Effector memory CD8-positive, alpha-beta T cell (primary cell): Measurements from ENCODE around the gene SUGCT.

Source experiments
- ATAC-seq: fragments of 150-1000 bp; cut with Tn5 transposase; replicated peaks from 2 replicates; pipeline ENCODE4 v1.10.0; 2021; ENCODE audit warnings: mild to moderate bottlenecking, moderate library complexity
- DNase-seq, 3 experiments: peaks; one replicate each; pipeline ENCODE4 v3.0.0; 2021
- H3K27ac Mint-ChIP-seq, 2 donors: one replicate each; pipeline ENCODE4 v1.8.0; 2022; ENCODE audit warnings: mild to moderate bottlenecking in 2 of 2, mixed read lengths in 2 of 2, moderate library complexity in 2 of 2
- H3K27me3 Mint-ChIP-seq, 2 donors: one replicate each; pipeline ENCODE4 v1.8.0; 2022; ENCODE audit warnings: mixed read lengths in 2 of 2
- H3K36me3 Mint-ChIP-seq: one replicate; pipeline ENCODE4 v1.8.0; 2022; ENCODE audit warnings: mild to moderate bottlenecking, moderate library complexity, mixed read lengths; ENCODE audit not compliant: insufficient read depth
- H3K4me1 Mint-ChIP-seq, 2 donors: one replicate each; pipeline ENCODE4 v1.8.0; 2022; ENCODE audit warnings: low read depth in 2 of 2, mixed read lengths in 2 of 2
- H3K4me3 Mint-ChIP-seq, 2 donors: one replicate each; pipeline ENCODE4 v1.8.0; 2022; ENCODE audit warnings: mild to moderate bottlenecking in 2 of 2, mixed read lengths in 2 of 2, moderate library complexity in 2 of 2
- H3K9me3 Mint-ChIP-seq, 2 donors: one replicate each; pipeline ENCODE4 v1.8.0; 2022; ENCODE audit warnings: mixed read lengths in 2 of 2

Gene SUGCT

GRCh38 chr7:40348126-40348728, 213.4 kb downstream of the SUGCT start:
- Mint-ChIP-seq H3K36me3 (no peaks in the 10 kb centered on the region), H3K9me3 (peaks cover 0 to 7% of the 10 kb centered on the region in 2 donors), H3K27ac (no peak overlapping the region), H3K4me3 (no peak overlapping the region), H3K27me3 (no peaks in the 10 kb centered on the region), H3K4me1 (no peaks in the 10 kb centered on the region)
- DNase-seq (no peak), ATAC-seq (no peak)

GRCh38 chr7:40350100-40350499, 215.3 kb downstream of the SUGCT start:
- Mint-ChIP-seq H3K36me3 (no peaks in the 10 kb centered on the region), H3K27me3 (no peaks in the 10 kb centered on the region), H3K4me3 (no peak overlapping the region), H3K4me1 (no peaks in the 10 kb centered on the region), H3K9me3 (peaks cover 0 to 7% of the 10 kb centered on the region in 2 donors), H3K27ac (no peak overlapping the region)
- no peak for ATAC-seq
- no peak for DNase-seq

GRCh38 chr7:40354711-40355110, 219.9 kb downstream of the SUGCT start:
- no peaks in the 10 kb centered on the region for H3K27me3 Mint-ChIP-seq
- no peak overlapping the region for H3K27ac Mint-ChIP-seq
- no peaks in the 10 kb centered on the region for H3K4me1 Mint-ChIP-seq
- no peak overlapping the region for H3K4me3 Mint-ChIP-seq
- H3K36me3 Mint-ChIP-seq, result no peaks in the 10 kb centered on the region
- peaks cover 0 to 7% of the 10 kb centered on the region in 2 donors for H3K9me3 Mint-ChIP-seq
- ATAC-seq, result no peak
- DNase-seq, result no peak

GRCh38 chr7:40356312-40356711, 221.5 kb downstream of the SUGCT start:
- Mint-ChIP-seq H3K27me3 (no peaks in the 10 kb centered on the region), H3K9me3 (peaks cover 0 to 18% of the 10 kb centered on the region in 2 donors), H3K4me3 (no peak overlapping the region), H3K36me3 (no peaks in the 10 kb centered on the region), H3K4me1 (no peaks in the 10 kb centered on the region), H3K27ac (no peak overlapping the region)
- no peak for ATAC-seq
- no peak for DNase-seq

GRCh38 chr7:40356871-40357709, 222.3 kb downstream of the SUGCT start:
- no peak for DNase-seq
- Mint-ChIP-seq H3K4me3 (no peak overlapping the region), H3K9me3 (peaks cover 0 to 18% of the 10 kb centered on the region in 2 donors), H3K27ac (no peak overlapping the region), H3K36me3 (no peaks in the 10 kb centered on the region), H3K4me1 (no peaks in the 10 kb centered on the region), H3K27me3 (no peaks in the 10 kb centered on the region)
- no peak for ATAC-seq

GRCh38 chr7:40369641-40370277, 235.0 kb downstream of the SUGCT start:
- DNase-seq, result no peak
- Mint-ChIP-seq H3K27me3 (no peaks in the 10 kb centered on the region), H3K4me3 (no peak overlapping the region), H3K9me3 (peaks cover 12 to 20% of the 10 kb centered on the region in 2 donors), H3K27ac (no peak overlapping the region), H3K4me1 (no peaks in the 10 kb centered on the region), H3K36me3 (no peaks in the 10 kb centered on the region)
- ATAC-seq, result no peak

- H3K27ac Mint-ChIP-seq, result no peak overlapping the region
- no peaks in the 10 kb centered on the region for H3K4me1 Mint-ChIP-seq
These were observed 237.1 kb downstream of the SUGCT start for GRCh38 chr7:40371806-40372440.

GRCh38 chr7:40374575-40374974, 239.8 kb downstream of the SUGCT start:
- Mint-ChIP-seq H3K9me3 (peaks cover 9 to 24% of the 10 kb centered on the region in 2 donors), H3K4me3 (no peak overlapping the region)

More at GRCh38 chr7:40371806-40372440, 237.1 kb downstream of the SUGCT start:
- no peak overlapping the region for H3K4me3 Mint-ChIP-seq
- no peaks in the 10 kb centered on the region for H3K27me3 Mint-ChIP-seq
- no peaks in the 10 kb centered on the region for H3K36me3 Mint-ChIP-seq
- H3K9me3 Mint-ChIP-seq, result peaks cover 16 to 25% of the 10 kb centered on the region in 2 donors
- no peak for DNase-seq
- ATAC-seq, result no peak

GRCh38 chr7:40380111-40380510, 245.3 kb downstream of the SUGCT start:
- Mint-ChIP-seq H3K4me1 (no peaks in the 10 kb centered on the region), H3K27me3 (no peaks in the 10 kb centered on the region), H3K4me3 (no peak overlapping the region), H3K9me3 (peaks cover 4 to 8% of the 10 kb centered on the region in 2 donors), H3K36me3 (no peaks in the 10 kb centered on the region), H3K27ac (no peak overlapping the region)
- DNase-seq (no peak), ATAC-seq (no peak)

More at GRCh38 chr7:40374575-40374974, 239.8 kb downstream of the SUGCT start:
- Mint-ChIP-seq H3K4me1 (no peaks in the 10 kb centered on the region), H3K36me3 (no peaks in the 10 kb centered on the region), H3K27me3 (no peaks in the 10 kb centered on the region), H3K27ac (no peak overlapping the region)
- DNase-seq (no peak), ATAC-seq (no peak)

- ATAC-seq (no peak), DNase-seq (no peak)
- H3K9me3 Mint-ChIP-seq, result peaks cover 4 to 8% of the 10 kb centered on the region in 2 donors
- H3K36me3 Mint-ChIP-seq, result no peaks in the 10 kb centered on the region
- no peaks in the 10 kb centered on the region for H3K4me1 Mint-ChIP-seq
- no peak overlapping the region for H3K4me3 Mint-ChIP-seq
- no peak overlapping the region for H3K27ac Mint-ChIP-seq
- H3K27me3 Mint-ChIP-seq, result no peaks in the 10 kb centered on the region
These were observed 247.3 kb downstream of the SUGCT start for GRCh38 chr7:40382145-40382544.

GRCh38 chr7:40393660-40394059, 258.9 kb downstream of the SUGCT start:
- no peak for ATAC-seq
- H3K27ac Mint-ChIP-seq, result no peak overlapping the region
- H3K9me3 Mint-ChIP-seq, result no peaks in the 10 kb centered on the region

GRCh38 chr7:40394400-40394799, 259.6 kb downstream of the SUGCT start:
- DNase-seq (no peak), ATAC-seq (no peak)
- no peak overlapping the region for H3K4me3 Mint-ChIP-seq
- no peaks in the 10 kb centered on the region for H3K4me1 Mint-ChIP-seq
- H3K27ac Mint-ChIP-seq, result no peak overlapping the region
- peaks cover 0 to 2% of the 10 kb centered on the region in 2 donors for H3K9me3 Mint-ChIP-seq
- H3K27me3 Mint-ChIP-seq, result no peaks in the 10 kb centered on the region
- peaks cover 3% of the 10 kb centered on the region for H3K36me3 Mint-ChIP-seq

More at GRCh38 chr7:40393660-40394059, 258.9 kb downstream of the SUGCT start:
- Mint-ChIP-seq H3K4me3 (no peak overlapping the region), H3K4me1 (no peaks in the 10 kb centered on the region), H3K36me3 (peaks cover 3% of the 10 kb centered on the region), H3K27me3 (no peaks in the 10 kb centered on the region)
- DNase-seq, result no peak

GRCh38 chr7:40400525-40400924, 265.7 kb downstream of the SUGCT start:
- no peaks in the 10 kb centered on the region for H3K4me1 Mint-ChIP-seq

More at GRCh38 chr7:40400525-40400924, 265.7 kb downstream of the SUGCT start:
- no peak for ATAC-seq
- H3K4me3 Mint-ChIP-seq, result no peak overlapping the region
- DNase-seq, result no peak
- no peaks in the 10 kb centered on the region for H3K27me3 Mint-ChIP-seq
- H3K36me3 Mint-ChIP-seq, result no peaks in the 10 kb centered on the region
- no peak overlapping the region for H3K27ac Mint-ChIP-seq
- peaks cover 7 to 9% of the 10 kb centered on the region in 2 donors for H3K9me3 Mint-ChIP-seq
